GM12801 (cell line): ENCODE results near the gene NOL6.

Experiments
- CTCF ChIP-seq: IDR thresholded peaks from one replicate; pipeline ENCODE4 v1.5.1; 2011; ENCODE audit warnings: control low read depth; ENCODE audit not compliant: insufficient read length; ENCODE audit errors: extremely low read depth

Gene NOL6

GRCh38 chr9:33425128-33425533 is 48.6 kb downstream of the NOL6 start:
- no peak for TF ChIP-seq CTCF

- no peak for TF ChIP-seq CTCF
Measured at GRCh38 chr9:33419708-33420303, 53.9 kb downstream of the NOL6 start.

- no peak for TF ChIP-seq CTCF
Measured at GRCh38 chr9:33418090-33418489, 55.6 kb downstream of the NOL6 start.

- no peak for TF ChIP-seq CTCF
Measured at GRCh38 chr9:33416996-33417395, 56.7 kb downstream of the NOL6 start.

- TF ChIP-seq CTCF = no peak
Measured at GRCh38 chr9:33415501-33416038, 58.2 kb downstream of the NOL6 start.

- TF ChIP-seq CTCF = no peak
Measured at GRCh38 chr9:33414889-33415500, 58.7 kb downstream of the NOL6 start.

GRCh38 chr9:33414268-33414667 is 59.5 kb downstream of the NOL6 start:
- no peak for TF ChIP-seq CTCF
